NCI-H2196 treated with DMSO at 0.1 percent for 48 hours (cell line): ENCODE measurements around the gene MAP10.
"Not testable (repeated sequence)": the region's sequence is repeated elsewhere in the genome, so short reads cannot be mapped to it uniquely, and the experiment has no call there.

Source experiments
- DNase-seq: peaks from one replicate; lab custom pipeline; 2025; ENCODE audit not compliant: unreplicated experiment; lab: John Stamatoyannopoulos, UW

The MAP10 gene, protein sequence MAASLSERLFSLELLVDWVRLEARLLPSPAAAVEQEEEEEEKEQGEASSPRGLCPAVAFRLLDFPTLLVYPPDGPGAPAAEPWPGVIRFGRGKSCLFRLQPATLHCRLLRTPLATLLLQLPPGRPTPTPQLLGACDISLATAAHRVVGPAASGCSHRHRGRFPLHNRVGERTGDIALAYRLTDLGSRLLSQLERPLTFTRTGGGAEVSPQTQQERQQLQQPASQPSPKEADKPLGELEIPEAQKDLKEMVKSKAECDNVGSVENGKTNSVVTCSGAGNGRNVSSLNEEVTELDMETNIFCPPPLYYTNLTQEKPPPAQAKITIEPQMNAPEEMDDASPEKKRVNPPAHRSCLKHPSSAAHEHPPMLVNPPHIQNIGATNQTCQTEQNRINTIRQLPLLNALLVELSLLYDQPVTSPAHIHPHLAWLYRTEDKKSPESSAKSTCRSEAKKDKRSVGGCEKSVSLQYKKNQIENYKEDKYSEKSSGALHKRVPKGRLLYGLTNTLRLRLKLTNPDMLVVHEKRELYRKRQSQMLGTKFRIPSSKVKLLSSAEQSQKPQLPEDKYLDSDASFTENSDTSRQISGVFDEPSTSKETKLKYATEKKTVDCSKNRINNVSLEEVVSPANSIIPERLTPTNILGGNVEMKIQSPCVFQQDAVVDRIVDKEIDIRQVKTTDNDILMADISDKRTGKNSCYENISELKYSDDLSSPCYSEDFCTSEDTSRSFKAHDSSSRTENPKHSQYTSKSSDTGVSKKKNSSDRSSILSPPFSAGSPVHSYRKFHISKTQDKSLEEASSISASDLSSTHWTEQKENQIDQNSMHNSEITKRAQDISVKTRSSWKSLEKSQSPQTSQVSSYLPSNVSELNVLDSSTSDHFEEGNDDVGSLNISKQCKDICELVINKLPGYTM

DNA sequence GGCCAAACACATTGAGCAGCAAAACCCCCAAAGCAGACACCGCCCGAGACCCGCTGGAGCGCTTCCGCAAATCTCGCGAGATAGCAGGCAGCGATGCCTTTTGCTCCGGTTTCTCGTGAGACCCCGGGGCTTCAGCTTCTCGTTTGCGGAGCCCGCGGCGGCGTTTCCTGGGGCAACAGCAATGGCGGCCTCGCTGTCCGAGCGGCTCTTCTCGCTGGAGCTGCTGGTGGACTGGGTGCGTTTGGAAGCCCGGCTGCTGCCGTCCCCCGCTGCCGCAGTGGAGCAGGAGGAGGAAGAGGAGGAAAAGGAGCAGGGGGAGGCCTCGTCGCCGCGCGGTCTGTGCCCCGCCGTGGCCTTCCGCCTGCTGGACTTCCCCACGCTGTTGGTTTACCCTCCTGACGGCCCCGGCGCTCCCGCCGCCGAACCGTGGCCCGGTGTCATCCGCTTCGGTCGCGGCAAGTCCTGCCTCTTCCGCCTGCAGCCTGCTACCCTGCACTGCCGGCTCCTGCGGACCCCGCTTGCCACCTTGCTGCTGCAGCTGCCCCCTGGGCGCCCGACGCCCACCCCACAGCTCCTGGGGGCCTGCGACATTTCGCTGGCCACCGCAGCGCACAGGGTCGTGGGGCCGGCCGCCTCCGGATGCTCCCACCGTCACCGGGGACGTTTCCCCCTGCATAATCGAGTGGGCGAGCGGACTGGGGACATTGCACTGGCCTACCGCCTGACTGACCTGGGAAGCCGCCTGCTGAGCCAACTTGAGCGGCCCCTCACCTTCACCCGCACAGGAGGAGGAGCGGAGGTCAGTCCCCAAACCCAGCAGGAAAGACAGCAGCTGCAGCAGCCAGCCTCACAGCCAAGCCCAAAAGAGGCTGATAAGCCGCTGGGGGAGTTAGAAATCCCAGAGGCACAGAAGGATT is at the start of gene MAP10:
Gene MAP10 (plus strand): TSS at position 148 of the 917 bp plus-strand sequence. CDS start 34 bp downstream, at position 182.
- no peak for DNase-seq

DNA sequence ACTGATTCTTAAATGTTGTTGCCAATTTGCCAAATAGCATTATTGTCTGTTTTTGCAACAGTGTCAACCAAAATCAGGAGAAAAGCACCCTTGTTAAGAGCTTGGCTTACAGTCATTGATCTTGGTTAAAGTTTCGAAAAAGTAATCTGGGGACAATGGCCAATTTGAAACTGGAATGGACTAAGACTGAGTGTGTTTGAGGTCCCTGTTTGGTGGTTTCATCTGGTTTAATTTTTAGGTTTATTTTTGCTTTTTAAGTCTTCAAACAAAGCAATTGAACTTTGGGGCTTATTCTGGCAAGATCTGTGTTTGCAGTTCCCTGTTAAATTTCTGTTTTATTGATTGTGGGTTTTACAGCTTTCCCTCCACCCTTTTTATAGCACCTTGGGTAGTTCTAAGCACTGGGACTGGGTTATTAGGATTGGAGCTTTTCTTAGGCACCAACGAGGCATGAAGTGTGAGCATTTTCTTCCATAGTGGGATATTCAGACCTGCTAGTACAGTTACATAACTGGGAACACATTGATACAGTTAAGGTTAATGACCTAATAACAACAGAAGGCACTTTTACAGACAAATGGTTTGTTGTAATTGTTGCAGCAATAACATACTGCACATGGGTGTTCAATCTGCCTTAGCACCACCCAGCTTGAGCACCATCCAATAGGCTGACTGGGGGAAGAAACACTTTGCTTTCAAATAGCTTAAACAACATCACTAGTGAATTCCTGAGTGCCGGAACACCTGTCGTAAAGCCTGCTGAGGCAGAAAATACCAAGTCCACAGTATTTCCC is 40.6 kb upstream of the MAP10 start:
- no peak for DNase-seq

DNA sequence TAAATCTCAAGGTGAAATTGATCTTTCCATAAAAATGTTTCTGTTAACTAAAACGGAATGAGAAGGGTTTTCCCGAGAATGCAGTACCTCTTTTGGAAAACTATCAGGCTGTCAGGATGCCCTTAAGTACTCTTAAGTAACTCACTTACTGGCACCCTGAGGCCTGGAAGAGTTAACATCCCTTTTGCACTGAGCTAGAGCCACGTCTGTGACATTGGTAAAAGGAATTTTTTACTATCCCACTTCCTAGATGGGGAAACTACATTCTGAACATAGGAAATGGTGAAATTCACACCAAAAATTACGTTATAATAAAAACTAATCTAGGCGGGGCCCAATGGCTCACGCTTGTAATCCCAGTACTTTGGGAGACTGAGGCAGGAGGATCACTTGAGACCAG is 39.7 kb upstream of the MAP10 start:
- no peak for DNase-seq

DNA sequence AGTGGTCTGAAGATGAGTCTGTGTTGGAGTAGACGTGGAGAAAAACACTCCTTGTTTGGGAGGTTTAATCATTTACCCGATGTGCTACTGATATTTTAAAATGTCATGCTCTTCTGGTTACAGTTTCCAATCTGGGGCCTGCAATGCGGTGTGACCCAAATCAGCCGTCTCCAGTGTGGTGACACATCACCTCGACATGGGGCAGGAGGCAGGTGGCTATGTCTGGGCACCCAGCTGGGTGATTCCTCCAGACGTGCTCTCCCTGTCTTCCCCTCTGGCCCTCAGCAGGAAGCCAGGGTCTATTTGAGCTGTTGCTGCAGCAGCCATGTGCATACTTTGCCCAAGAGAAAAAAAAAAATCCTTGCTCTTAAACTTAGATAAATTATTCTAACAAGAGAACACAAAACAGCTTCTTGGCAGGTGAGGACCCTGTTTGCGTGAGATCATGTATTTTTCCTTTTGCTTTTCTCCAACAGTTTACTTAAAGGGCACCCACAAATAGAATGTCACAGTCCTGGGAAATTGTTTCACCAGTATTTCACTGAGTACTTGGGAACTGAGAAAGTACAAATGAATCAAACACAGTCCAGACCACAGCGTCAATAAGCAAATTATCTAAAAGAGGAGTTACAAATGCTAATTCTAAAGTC is 38.9 kb upstream of the MAP10 start:
- DNase-seq = no peak

DNA sequence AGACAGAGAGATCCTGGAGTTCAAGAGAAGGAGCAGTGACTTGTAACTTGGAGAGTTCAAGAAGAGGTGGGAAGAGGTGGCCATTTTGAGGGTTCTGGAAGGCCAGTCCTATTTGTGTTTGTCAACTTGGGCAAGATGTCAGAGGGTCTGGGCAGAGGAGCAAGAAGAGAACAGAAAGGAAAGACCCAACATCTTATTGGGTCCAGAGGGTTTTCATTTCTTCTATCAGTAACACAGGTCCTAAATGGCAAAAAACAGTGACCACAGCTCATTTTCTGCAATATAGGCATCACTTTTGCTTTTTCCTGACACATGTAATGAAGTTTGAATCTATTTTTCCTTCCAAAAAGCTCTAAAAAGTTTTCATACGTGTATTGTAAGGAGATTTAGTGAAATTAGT is 38.3 kb upstream of the MAP10 start:
- DNase-seq = no peak

DNA sequence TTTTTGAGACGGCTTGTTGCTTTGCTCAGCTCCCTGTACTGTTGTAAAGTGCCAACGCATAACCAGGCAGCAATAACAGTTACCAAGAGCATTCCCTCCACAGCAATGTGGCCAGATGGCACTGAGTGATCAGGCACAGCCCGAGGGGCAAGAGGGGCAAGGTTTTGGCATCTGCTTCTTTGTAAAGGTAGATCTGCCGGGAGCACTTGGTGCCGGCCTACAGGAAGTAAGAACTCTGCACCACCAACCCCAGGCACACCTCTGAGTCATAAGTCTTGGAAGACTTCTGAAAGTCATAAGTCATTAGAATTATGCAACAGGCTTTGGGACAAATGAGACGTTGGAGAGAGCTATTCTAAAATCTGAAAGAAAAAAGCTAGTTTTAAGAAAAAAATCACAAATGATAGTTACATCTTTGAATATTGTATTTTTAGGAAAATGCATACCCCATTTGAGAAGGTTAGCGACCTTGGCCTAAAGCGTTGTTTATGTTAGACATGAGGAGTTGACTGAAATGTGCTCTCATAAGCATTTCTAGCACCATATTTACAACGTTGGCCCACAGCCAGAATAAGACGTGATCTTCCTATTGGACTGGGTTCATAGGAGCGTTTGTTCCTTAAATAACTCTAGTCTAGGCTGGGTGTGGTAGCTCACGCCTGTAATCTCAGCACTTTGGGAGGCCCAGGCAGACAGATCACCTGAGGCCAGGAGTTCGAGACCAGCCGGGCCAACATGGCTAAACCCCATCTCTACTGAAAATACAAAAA is 37.7 kb upstream of the MAP10 start:
- no peak for DNase-seq

DNA sequence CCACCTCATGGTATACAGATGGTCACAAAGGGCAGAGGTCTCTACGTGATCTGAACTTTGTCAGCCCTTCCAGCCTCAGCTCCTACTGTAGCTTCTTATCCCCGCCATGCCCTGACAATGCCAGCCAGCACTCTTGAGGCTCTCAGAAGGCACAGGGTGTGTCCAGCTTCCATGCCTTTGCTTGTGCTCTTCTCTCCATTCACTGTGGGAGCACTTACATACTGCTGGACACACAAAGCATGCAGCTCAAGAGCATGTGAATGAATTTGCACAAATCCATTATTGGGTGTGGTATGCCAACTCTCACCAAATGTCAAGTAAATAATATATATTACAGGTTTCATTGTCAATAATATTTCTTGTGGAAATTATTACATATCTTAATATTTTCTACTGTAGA is 36.4 kb upstream of the MAP10 start:
- DNase-seq = no peak

DNA sequence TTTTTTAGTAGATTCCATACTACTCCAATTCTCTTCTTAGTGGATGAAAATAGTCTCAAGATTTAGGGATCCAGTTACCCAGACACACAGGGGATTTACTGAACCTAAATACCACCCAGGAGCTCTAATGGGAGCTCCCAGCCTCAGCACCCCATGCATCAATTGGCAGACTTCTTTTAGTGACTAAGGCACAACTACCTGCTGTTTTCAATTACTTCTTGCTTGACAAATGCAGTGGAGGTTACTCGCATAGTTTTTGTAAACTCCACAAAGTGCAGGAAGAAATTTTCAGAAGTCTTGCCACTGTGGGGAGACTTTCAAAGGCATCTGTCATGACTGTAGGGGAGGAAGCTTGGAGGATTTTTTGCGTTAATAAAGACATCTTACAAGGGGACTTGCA is 35.5 kb upstream of the MAP10 start:
- DNase-seq = no peak

DNA sequence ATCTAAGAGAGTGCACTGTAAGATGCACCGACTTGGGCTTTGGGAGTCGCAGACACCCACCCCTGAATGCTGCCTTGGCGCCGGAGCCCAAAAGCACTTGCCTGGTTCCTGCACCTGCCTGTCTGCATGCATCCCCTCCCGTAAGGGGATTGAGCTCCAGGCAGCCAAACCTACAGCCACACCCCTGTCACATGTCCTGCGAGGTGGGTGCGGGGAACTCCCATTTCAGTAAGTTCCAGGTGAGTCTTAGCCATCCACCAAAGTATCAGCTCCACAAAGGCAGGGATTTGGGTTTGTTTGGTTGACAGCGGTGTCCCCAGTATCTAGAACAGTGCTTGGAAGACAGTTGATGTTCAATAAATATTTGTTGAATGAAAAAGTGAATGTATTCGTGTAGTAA is 31.5 kb upstream of the MAP10 start:
- DNase-seq = no peak

DNA sequence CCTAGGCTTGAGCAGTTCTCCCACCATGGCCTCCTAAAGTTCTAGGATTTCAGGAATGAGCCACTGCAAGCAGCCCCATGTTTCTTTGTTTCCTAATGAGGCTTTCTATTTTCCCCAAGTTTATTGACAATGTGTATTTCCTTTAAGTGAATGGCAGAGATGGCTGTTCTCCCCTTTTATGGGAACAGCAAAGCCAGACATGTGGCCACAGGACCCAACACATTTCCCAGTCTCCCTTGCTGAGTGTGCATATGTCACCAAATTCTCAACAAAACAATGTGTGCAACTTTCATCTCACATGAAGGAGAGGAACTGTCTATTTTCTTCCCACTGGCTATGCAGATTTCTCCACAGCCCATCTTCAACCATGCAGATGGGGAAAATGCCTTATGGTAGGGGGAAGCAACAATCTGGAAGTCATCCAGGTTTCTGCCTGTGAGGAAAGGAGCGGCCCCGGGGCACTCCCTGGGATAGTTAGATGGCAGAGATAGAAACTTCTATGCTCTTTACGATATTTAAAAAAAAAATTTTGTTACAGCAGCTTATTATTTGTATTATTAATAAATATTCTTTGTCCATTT is 28.6 kb upstream of the MAP10 start:
- DNase-seq = no peak

DNA sequence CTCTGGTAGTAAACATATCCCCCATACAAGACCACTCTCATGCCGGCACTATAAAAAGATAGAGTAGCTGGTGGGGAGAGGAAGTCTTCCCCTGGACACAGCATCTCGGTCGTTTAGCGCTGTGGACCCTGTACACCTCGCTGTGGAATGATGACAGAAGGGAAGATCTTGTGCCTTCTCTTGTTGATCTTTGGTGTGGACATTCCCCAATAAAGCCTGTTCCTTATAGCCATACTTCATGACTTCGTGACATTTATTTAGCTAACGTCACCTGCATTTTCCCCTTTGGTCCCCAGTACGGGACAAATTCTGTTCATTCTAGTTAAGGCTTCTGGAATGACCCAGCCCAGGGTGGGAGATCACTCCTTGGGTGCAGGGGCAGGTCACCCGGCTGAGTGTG is 24.9 kb upstream of the MAP10 start:
- no peak for DNase-seq

DNA sequence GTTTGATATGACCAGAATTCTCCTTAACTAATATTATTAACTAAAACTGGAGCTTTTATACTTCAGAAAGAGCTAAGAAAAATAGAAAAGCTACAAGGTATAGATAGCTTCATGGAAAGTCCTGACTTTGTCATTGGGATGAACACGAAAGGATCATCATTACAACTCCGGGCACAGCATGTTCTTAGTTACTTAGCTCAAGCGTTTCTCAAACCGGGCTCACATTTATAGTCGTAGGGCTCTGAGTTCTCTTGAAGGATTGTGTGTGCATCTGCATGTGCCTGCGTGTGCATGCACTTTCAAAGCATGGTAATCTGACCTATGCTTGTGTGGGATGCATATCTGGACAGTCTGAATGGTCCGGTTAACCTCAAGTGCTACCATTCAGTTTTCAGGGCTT is 20.4 kb upstream of the MAP10 start:
- DNase-seq = no peak

DNA sequence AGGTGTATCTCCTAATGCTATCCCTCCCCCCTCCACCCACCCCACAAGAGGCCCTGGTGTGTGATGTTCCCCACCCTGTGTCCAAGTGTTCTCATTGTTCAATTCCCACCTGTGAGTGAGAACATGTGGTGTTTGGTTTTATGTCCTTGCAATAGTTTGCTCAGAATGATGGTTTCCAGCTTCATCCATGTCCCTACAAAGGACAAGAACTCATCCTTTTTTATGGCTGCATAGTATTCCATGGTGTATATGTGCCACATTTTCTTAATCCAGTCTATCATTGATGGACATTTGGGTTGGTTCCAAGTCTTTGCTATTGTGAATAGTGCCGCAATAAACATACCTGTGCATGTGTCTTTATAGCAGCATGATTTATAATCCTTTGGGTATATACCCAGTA is 19.6 kb upstream of the MAP10 start:
- DNase-seq = not testable (repeated sequence)

DNA sequence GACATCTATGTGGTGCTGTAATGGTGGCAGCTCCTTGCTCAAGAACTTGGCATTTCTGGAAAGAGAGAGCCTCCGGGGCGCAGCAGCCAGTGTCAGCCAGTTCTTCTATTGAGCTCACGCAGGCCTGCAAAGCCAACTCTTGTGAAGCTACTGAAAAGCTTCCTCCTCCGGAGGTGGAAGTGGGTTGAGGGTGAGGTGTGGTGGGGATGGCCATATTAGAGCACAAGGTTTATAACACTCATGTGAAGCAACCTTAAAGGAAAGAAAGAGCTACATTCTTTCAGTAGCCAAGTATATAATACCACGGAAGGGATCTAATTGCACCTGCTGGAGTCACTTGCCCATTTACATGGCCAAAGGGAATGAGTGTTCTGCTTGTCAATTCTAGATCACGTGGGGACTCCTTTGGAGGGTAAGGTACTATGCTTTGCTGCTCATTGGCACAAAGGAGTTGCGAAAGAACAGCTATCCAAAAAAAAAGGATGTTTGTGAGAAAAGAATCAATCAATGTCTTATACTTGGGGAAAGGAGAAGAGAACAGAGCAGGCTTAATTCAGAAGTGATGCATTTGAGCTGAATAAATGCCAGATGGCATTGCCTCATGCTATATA is 18.3 kb upstream of the MAP10 start:
- DNase-seq = no peak

DNA sequence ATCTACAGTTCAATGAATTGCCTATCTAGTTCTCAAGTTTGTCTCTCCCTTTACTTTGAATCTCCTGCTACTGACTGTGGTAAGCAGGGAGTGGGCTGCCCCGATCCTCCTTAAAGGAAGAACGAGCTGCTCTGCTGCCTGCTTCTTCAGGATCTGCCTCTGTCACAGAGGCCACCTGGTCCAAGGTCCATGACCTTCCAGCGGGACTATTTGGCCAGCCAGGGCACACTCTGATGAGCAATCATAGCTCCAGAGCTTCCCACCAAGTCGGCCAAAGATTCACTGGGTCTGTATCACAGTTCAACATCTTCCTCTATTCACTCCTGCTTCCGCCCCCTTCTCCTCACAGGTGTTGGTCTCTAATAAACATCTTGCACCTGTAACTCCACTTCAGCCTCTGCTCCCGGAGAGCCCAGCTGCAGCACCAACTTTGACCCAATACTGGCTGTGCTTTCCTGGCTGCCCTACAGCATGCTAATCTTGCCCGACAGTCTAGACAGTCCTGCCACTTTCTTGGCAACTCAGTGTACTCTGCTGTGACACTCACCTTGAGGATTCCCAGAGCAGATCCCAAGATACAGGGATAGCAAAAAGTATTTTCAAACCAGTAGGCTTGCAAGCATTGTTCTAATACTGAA is 16.9 kb upstream of the MAP10 start:
- DNase-seq = no peak

DNA sequence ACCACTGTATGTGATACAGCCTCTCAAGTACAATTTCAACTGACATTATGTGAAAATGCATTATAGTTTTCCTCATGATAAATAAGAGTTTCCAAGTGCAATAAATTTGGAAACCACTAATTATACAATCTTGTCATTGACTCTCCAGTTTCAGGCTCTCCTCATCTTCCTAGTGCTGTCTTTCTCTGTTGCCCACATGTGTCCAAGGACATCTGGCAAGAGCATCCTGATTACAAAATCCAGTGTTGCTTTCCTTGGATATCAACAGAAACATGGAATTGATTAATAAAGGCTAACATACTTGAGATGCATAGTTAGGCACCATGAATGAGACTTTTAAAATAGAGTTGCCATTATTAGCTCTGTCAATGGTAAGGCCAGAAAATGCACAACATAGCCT is 15.6 kb upstream of the MAP10 start:
- no peak for DNase-seq

DNA sequence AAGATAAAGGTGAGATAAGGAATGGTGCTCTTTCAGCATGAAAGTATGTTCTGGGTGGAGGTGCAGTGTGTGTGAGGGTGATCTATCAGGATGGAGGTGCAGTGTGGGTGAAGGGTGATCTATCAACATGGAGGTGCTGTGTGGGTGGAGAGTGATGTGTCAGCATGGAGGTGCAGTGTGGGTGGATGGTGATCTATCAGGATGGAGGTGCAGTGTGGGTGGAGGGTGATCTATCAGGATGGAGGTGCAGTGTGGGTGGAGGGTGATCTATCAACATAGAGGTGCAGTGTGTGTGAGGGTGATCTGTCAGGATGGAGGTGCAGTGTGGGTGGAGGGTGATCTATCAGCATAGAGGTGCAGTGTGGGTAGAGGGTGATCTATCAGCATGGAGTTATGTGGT is 12.3 kb upstream of the MAP10 start:
- DNase-seq = no peak

DNA sequence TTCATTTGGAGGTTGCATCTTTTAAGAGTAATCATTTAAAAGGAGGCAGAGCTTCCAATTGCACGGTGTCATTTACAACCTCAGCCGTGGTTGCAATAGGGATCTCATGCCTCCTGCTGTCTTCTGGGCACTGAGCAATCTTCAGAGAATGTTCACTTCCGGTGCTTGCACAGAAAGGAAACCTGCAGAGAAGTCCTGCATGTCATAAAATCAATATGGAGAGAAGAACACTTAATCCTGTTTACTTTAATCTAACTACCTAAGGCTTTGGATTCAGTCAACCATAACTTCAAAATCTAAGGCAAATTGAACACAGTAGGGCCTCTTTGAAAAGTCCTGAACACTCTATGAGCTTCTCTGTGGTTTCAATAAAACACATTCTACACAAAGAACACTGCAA is 11.3 kb upstream of the MAP10 start:
- DNase-seq = peak; percentile 5
